HCT116 (cell line): Measurements from ENCODE around the gene PHF8. TPM values are rescaled to one million over a fixed set of nuclear protein-coding genes. Genes with fewer than 3 reads are reported as not detected.

Experiments
- ATAC-seq: fragments of 200-7000 bp; cut with Tn5 transposase; 2 replicates; pipeline ENCODE4 v1.9.1; 2020; ENCODE audit warnings: mild to moderate bottlenecking, moderate library complexity
- BruUV-seq: library from RNA; stranded (reverse); fragments of 400-500 nt; replicated peaks from 2 replicates; lab custom pipeline; 2021; lab: Mats Ljungman, UMichigan
- CTCF ChIA-PET: fragments of 300-600 bp; sonication (Branson Sonifier 250); formaldehyde crosslinking; loops from one replicate; lab custom pipeline; 2021; ENCODE audit warnings: antibody characterized with exemption; lab: Charles Lee
- POLR2A ChIA-PET: fragments of 300-600, 350-600 bp; sonication (Branson Sonifier 250); formaldehyde crosslinking; loops from one replicate; lab custom pipeline; 2021; ENCODE audit warnings: antibody characterized with exemption; lab: Charles Lee
- RAD21 ChIA-PET, 2 experiments: fragments of 300-600 bp; sonication (Branson Sonifier 250); formaldehyde crosslinking; loops; one replicate each; lab custom pipeline; 2023; ENCODE audit warnings: low total read pairs in 2 of 2; ENCODE audit not compliant: uncharacterized antibody in 2 of 2, unreplicated experiment in 2 of 2, low non-redundant PET in 1 of 2; lab: Charles Lee
- DNase-seq: peaks from one replicate; pipeline ENCODE4 v3.0.0-alpha.2; 2010; ENCODE audit warnings: low read depth, low spot score
- H2AFZ ChIP-seq: fragments of 200-600 bp; shearing (Covaris generic), sonication (generic); 2 replicates; pipeline ENCODE4 v1.6.1; 2017; ENCODE audit warnings: low read depth, mixed run types, mixed read lengths, antibody characterized with exemption, low read length; ENCODE audit not compliant: poor library complexity, severe bottlenecking
- H3K27ac ChIP-seq: 2 replicates; pipeline ENCODE4 v1.5.1; 2012; ENCODE audit warnings: low read depth, low read length
- H3K27me3 ChIP-seq: fragments of 200-600 bp; sonication (generic); 2 replicates; pipeline ENCODE4 v1.6.1; 2016; ENCODE audit warnings: mixed run types, low read length, mixed read lengths; ENCODE audit not compliant: insufficient read depth
- H3K36me3 ChIP-seq, 2 experiments: fragments of 200-500 bp in 1 of 2; fragments of 200-600 bp in 1 of 2; sonication (Bioruptor generic) in 1 of 2; sonication (generic) in 1 of 2; 2 replicates each; pipeline versions ENCODE4 v1.5.1 to v1.6.1; 2014 to 2016; ENCODE audit warnings: low read length in 2 of 2, inconsistent platforms in 1 of 2, mixed read lengths in 1 of 2, mixed run types in 1 of 2; ENCODE audit not compliant: insufficient read depth in 2 of 2, control insufficient read depth in 1 of 2
- H3K4me1 ChIP-seq, 2 experiments: fragments of 200-600 bp in 1 of 2; sonication (generic) in 1 of 2; 2 replicates each; pipeline versions ENCODE4 v1.5.1 to v1.6.1; 2012 to 2017; ENCODE audit warnings: low read length in 2 of 2, inconsistent platforms in 1 of 2, mild to moderate bottlenecking in 1 of 2, mixed read lengths in 1 of 2, mixed run types in 1 of 2, moderate library complexity in 1 of 2; ENCODE audit not compliant: insufficient read depth in 2 of 2, control insufficient read depth in 1 of 2
- H3K4me2 ChIP-seq: fragments of 200-600 bp; sonication (generic); 2 replicates; pipeline ENCODE4 v1.6.1; 2017; ENCODE audit warnings: mixed run types, low read length, mixed read lengths
- H3K4me3 ChIP-seq, 2 experiments: fragments of 200-600 bp in 1 of 2; sonication (generic) in 1 of 2; replicated peaks in 1 of 2; 2 replicates each; pipeline ENCODE4 v1.5.1; 2011 to 2016; ENCODE audit warnings: low read length in 2 of 2, control low read depth in 1 of 2, low read depth in 1 of 2, mild to moderate bottlenecking in 1 of 2, mixed read lengths in 1 of 2, mixed run types in 1 of 2
- H3K79me2 ChIP-seq: fragments of 200-600 bp; sonication (generic); 2 replicates; pipeline ENCODE4 v1.6.1; 2017; ENCODE audit warnings: mild to moderate bottlenecking, mixed run types, low read length, moderate library complexity, mixed read lengths; ENCODE audit not compliant: insufficient read depth
- H3K9ac ChIP-seq: fragments of 200-600 bp; sonication (generic); 2 replicates; pipeline ENCODE4 v1.6.1; 2016; ENCODE audit warnings: low read length, mixed read lengths
- H3K9me2 ChIP-seq: fragments of 200-600 bp; sonication (generic), shearing (Covaris generic); 2 replicates; pipeline ENCODE4 v1.6.1; 2017; ENCODE audit warnings: mixed run types, mild to moderate bottlenecking, moderate library complexity; ENCODE audit not compliant: insufficient read depth
- H3K9me3 ChIP-seq, 2 experiments: fragments of 200-500 bp in 1 of 2; fragments of 200-600 bp in 1 of 2; sonication (Bioruptor generic) in 1 of 2; sonication (generic) in 1 of 2; 2 replicates each; pipeline ENCODE4 v1.6.1; 2014 to 2017; ENCODE audit warnings: low read length in 2 of 2, mixed read lengths in 2 of 2, inconsistent platforms in 1 of 2, low read depth in 1 of 2, mild to moderate bottlenecking in 1 of 2, mixed run types in 1 of 2, moderate library complexity in 1 of 2; ENCODE audit not compliant: control insufficient read depth in 1 of 2, insufficient read depth in 1 of 2
- H4K20me1 ChIP-seq: fragments of 200-600 bp; sonication (generic), shearing (Covaris generic); 2 replicates; pipeline ENCODE4 v1.6.1; 2017; ENCODE audit warnings: mixed run types, mild to moderate bottlenecking, moderate library complexity; ENCODE audit not compliant: insufficient read depth
- CBX3 ChIP-seq: IDR thresholded peaks from 2 replicates; pipeline ENCODE4 v1.6.1; 2012; ENCODE audit warnings: low read depth
- CTCF ChIP-seq, 3 experiments: fragments of 200-600 bp in 1 of 3; sonication (generic) in 1 of 3; IDR thresholded peaks in 2 of 3; conservative IDR thresholded peaks in 1 of 3; 2 replicates each; pipeline ENCODE4 v1.5.1; 2012 to 2017; ENCODE audit warnings: low read depth in 2 of 3, low read length in 2 of 3, antibody characterized with exemption in 1 of 3, borderline replicate concordance in 1 of 3, control low read depth in 1 of 3, mild to moderate bottlenecking in 1 of 3, mixed read lengths in 1 of 3, mixed run types in 1 of 3, moderate library complexity in 1 of 3; ENCODE audit not compliant: insufficient read depth in 1 of 3
- EGR1 ChIP-seq: IDR thresholded peaks from 2 replicates; pipeline ENCODE4 v1.6.1; 2012; ENCODE audit warnings: low read depth
- EZH2phosphoT487 ChIP-seq: fragments of 200-600 bp; IDR thresholded peaks from 2 replicates; pipeline ENCODE4 v1.6.1; 2018; ENCODE audit warnings: antibody characterized with exemption, borderline replicate concordance
- POLR2AphosphoS5 ChIP-seq: IDR thresholded peaks from 2 replicates; pipeline ENCODE4 v1.6.1; 2011; ENCODE audit warnings: mild to moderate bottlenecking, low read depth, low read length, moderate library complexity
- RAD21 ChIP-seq: IDR thresholded peaks from 2 replicates; pipeline ENCODE4 v1.6.1; 2012; ENCODE audit warnings: low read depth, mild to moderate bottlenecking
- REST ChIP-seq: IDR thresholded peaks from 2 replicates; pipeline ENCODE4 v1.6.1; 2012; ENCODE audit warnings: low read depth
- SP1 ChIP-seq: IDR thresholded peaks from 2 replicates; pipeline ENCODE4 v1.6.1; 2012; ENCODE audit warnings: low read depth
- ZBTB33 ChIP-seq: IDR thresholded peaks from 2 replicates; pipeline ENCODE4 v1.6.1; 2011; ENCODE audit warnings: mild to moderate bottlenecking, low read length, moderate library complexity; ENCODE audit not compliant: insufficient replicate concordance; ENCODE audit errors: extremely low read depth
- ZFX ChIP-seq: fragments of 450-650 bp; IDR thresholded peaks from 2 replicates; pipeline ENCODE4 v1.6.1; 2017
- ZNF274 ChIP-seq: fragments of 200-500 bp; sonication (Bioruptor generic); IDR thresholded peaks from 2 replicates; pipeline ENCODE4 v1.6.1; 2014; ENCODE audit warnings: mild to moderate bottlenecking, low read depth, low read length, inconsistent platforms
- intact Hi-C: fragments of 100-400 bp; cut with micrococcal nuclease; formaldehyde crosslinking; loops from 2 replicates; pipeline ENCODE4 v1.10.0; 2022
- total RNA-seq: library from RNA; stranded (reverse); gene quantifications from one replicate; pipeline ENCODE4 v1.2.1, GENCODE V29; 2021; ENCODE audit not compliant: unreplicated experiment

The PHF8 gene
- total RNA-seq, 1 experiment from 2014 or later: 28.0 TPM

GRCh38 chrX:54089191-54089590 lies 44.9 kb upstream of the PHF8 start:
- Histone ChIP-seq H3K9me3 (no peaks in the 10 kb centered on the region), H3K36me3 (no peaks in the 10 kb centered on the region)
- TF ChIP-seq SP1: no peak
- no peak for TF ChIP-seq ZNF274
- TF ChIP-seq CBX3: no peak
- TF ChIP-seq POLR2AphosphoS5: no peak
- TF ChIP-seq, all 23 proteins: peak for 0
- Histone ChIP-seq H2AFZ (no peak overlapping the region), H3K27ac (no peak overlapping the region), H3K79me2 (no peaks in the 10 kb centered on the region), H3K4me1 (no peaks in the 10 kb centered on the region), H3K27me3 (no peaks in the 10 kb centered on the region), H3K9me2 (no peaks in the 10 kb centered on the region), H4K20me1 (no peaks in the 10 kb centered on the region), H3K4me2 (no peak overlapping the region), H3K9ac (no peak overlapping the region), H3K4me3 (no peak overlapping the region)
- BruUV-seq: no TSS peak
- CTCF ChIA-PET: no interaction called here
- no peak for DNase-seq
- no peak for ATAC-seq
- POLR2A ChIA-PET: no interaction called here
- RAD21 ChIA-PET: no interaction called here
- intact Hi-C loops: no loop called here

- no peak for DNase-seq
- Histone ChIP-seq H3K36me3 (no peaks in the 10 kb centered on the region), H3K4me1 (no peaks in the 10 kb centered on the region), H4K20me1 (no peaks in the 10 kb centered on the region), H3K27me3 (no peaks in the 10 kb centered on the region), H3K9me3 (no peaks in the 10 kb centered on the region), H3K79me2 (no peaks in the 10 kb centered on the region), H3K9me2 (no peaks in the 10 kb centered on the region), H3K9ac (no peak overlapping the region), H3K4me3 (no peak overlapping the region), H3K27ac (no peak overlapping the region), H3K4me2 (no peak overlapping the region), H2AFZ (no peak overlapping the region)
- POLR2A ChIA-PET: no interaction called here
- CTCF ChIA-PET: no interaction called here
- RAD21 ChIA-PET: no interaction called here
- no TSS peak for BruUV-seq
- TF ChIP-seq ZFX: no peak
- no peak for TF ChIP-seq ZBTB33
- TF ChIP-seq RAD21: no peak
- no peak for TF ChIP-seq CBX3
- no peak for TF ChIP-seq CTCF (IDR thresholded peaks at IDR 0.05 in 2 of 3, conservative IDR thresholded peaks at IDR 0.05 in 1 of 3; ENCODE audit: borderline replicate concordance in 1 of 3, insufficient read depth in 1 of 3, low read depth in 2 of 3, low read length in 2 of 3)
- TF ChIP-seq EGR1: no peak
- TF ChIP-seq REST: no peak
- no peak for TF ChIP-seq EZH2phosphoT487
- intact Hi-C loops: no loop called here
- no peak for ATAC-seq
These were observed 43.4 kb upstream of the PHF8 start for GRCh38 chrX:54087661-54088060.
